HEK293 (cell line): ENCODE measurements around the gene GHRL.
"Not testable (repeated sequence)": the region's sequence is repeated elsewhere in the genome, so short reads cannot be mapped to it uniquely, and the experiment has no call there.

Experiments
- CTCF ChIA-PET: fragments of 350-600 bp; formaldehyde crosslinking; extraction: SDS; loops from one replicate; lab custom pipeline; 2021; ENCODE audit warnings: antibody characterized with exemption; lab: Yijun Ruan, JAX
- POLR2A ChIA-PET: fragments of 300-600 bp; formaldehyde crosslinking; extraction: SDS; loops from one replicate; lab custom pipeline; 2020; ENCODE audit warnings: antibody characterized with exemption, inconsistent platforms; lab: Yijun Ruan, JAX
- H3K27ac ChIP-seq: fragments of 200-500 bp; sonication (Bioruptor generic); 2 replicates; pipeline ENCODE4 v1.5.1; 2014; ENCODE audit warnings: low read depth, low read length, control low read depth, inconsistent platforms; ENCODE audit errors: extremely low read depth
- H3K36me3 ChIP-seq, 2 experiments: fragments of 200-500 bp in 1 of 2; sonication (Bioruptor generic) in 1 of 2; 1 replicate in 1 of 2; 2 replicates in 1 of 2; pipeline ENCODE4 v1.5.1; 2014 to 2017; ENCODE audit warnings: inconsistent platforms in 2 of 2, low read length in 2 of 2; ENCODE audit not compliant: control insufficient read depth in 2 of 2, insufficient read depth in 1 of 2
- H3K4me1 ChIP-seq: fragments of 200-500 bp; sonication (Bioruptor generic); 2 replicates; pipeline ENCODE4 v1.5.1; 2014; ENCODE audit warnings: mild to moderate bottlenecking, low read length, inconsistent platforms; ENCODE audit not compliant: control insufficient read depth, insufficient read depth
- H3K4me3 ChIP-seq: 2 replicates; pipeline ENCODE4 v1.5.1; 2011; ENCODE audit warnings: low read depth, mild to moderate bottlenecking, control low read depth, low read length, moderate library complexity
- H3K9me3 ChIP-seq: fragments of 200-500 bp; sonication (Bioruptor generic); 2 replicates; pipeline ENCODE4 v1.5.1; 2014; ENCODE audit warnings: low read depth, low read length, inconsistent platforms; ENCODE audit not compliant: control insufficient read depth, insufficient read depth
- ELK4 ChIP-seq: IDR thresholded peaks from 2 replicates; pipeline ENCODE4 v1.6.1; 2011; ENCODE audit warnings: mild to moderate bottlenecking, low read depth, low read length, borderline replicate concordance
- GLI4 ChIP-seq: fragments of 450-650 bp; formaldehyde crosslinking; IDR thresholded peaks from 2 replicates; pipeline ENCODE4 v1.5.1; 2016; ENCODE audit warnings: missing biosample characterization, missing genetic modification characterization
- MEIS1 ChIP-seq: sonication (generic); formaldehyde crosslinking; IDR thresholded peaks from 2 replicates; pipeline ENCODE4 v1.8.1; 2022; ENCODE audit warnings: missing genetic modification reagents, mild to moderate bottlenecking, borderline replicate concordance
- PRDM1 ChIP-seq: fragments of 450-650 bp; formaldehyde crosslinking; IDR thresholded peaks from 2 replicates; pipeline ENCODE4; 2016; ENCODE audit warnings: missing biosample characterization, missing genetic modification characterization
- PRDM10 ChIP-seq: fragments of 450-650 bp; formaldehyde crosslinking; IDR thresholded peaks from 2 replicates; pipeline ENCODE4 v1.5.1; 2016; ENCODE audit warnings: missing biosample characterization, missing genetic modification characterization
- SCRT2 ChIP-seq: fragments of 450-650 bp; formaldehyde crosslinking; IDR thresholded peaks from 2 replicates; pipeline ENCODE4 v1.5.1; 2016; ENCODE audit warnings: missing biosample characterization, missing genetic modification characterization
- ZNF133 ChIP-seq: fragments of 450-650 bp; formaldehyde crosslinking; IDR thresholded peaks from 2 replicates; pipeline ENCODE4 v1.5.1; 2016; ENCODE audit warnings: missing biosample characterization, missing genetic modification characterization
- ZNF155 ChIP-seq: fragments of 450-650 bp; formaldehyde crosslinking; IDR thresholded peaks from 2 replicates; pipeline ENCODE4 v1.5.1; 2016; ENCODE audit warnings: missing biosample characterization, missing genetic modification characterization
- ZNF2 ChIP-seq: fragments of 450-650 bp; formaldehyde crosslinking; IDR thresholded peaks from 2 replicates; pipeline ENCODE4 v1.5.1; 2016; ENCODE audit warnings: missing biosample characterization, missing genetic modification characterization
- ZNF214 ChIP-seq: fragments of 450-650 bp; formaldehyde crosslinking; IDR thresholded peaks from 2 replicates; pipeline ENCODE4 v1.5.1; 2017; ENCODE audit warnings: missing biosample characterization, mild to moderate bottlenecking, missing genetic modification characterization, borderline replicate concordance
- ZNF266 ChIP-seq: fragments of 450-650 bp; formaldehyde crosslinking; IDR thresholded peaks from 2 replicates; pipeline ENCODE4 v1.5.1; 2016; ENCODE audit warnings: missing biosample characterization, missing genetic modification characterization, low read depth
- ZNF341 ChIP-seq: fragments of 450-650 bp; formaldehyde crosslinking; IDR thresholded peaks from 2 replicates; pipeline ENCODE4; 2016; ENCODE audit warnings: low read depth, missing biosample characterization, missing genetic modification characterization
- ZNF350 ChIP-seq: fragments of 450-650 bp; formaldehyde crosslinking; IDR thresholded peaks from 2 replicates; pipeline ENCODE4 v1.5.0; 2017; ENCODE audit warnings: missing biosample characterization, mild to moderate bottlenecking, missing genetic modification characterization
- ZNF394 ChIP-seq: fragments of 450-650 bp; formaldehyde crosslinking; IDR thresholded peaks from 2 replicates; pipeline ENCODE4 v1.5.1; 2016; ENCODE audit warnings: missing biosample characterization, missing genetic modification characterization, mild to moderate bottlenecking, moderate library complexity, borderline replicate concordance
- ZNF404 ChIP-seq: fragments of 450-650 bp; formaldehyde crosslinking; IDR thresholded peaks from 2 replicates; pipeline ENCODE4 v1.5.1; 2017; ENCODE audit warnings: missing biosample characterization, missing genetic modification characterization
- ZNF610 ChIP-seq: fragments of 450-650 bp; formaldehyde crosslinking; IDR thresholded peaks from 2 replicates; pipeline ENCODE4 v1.5.1; 2016; ENCODE audit warnings: missing biosample characterization, missing genetic modification characterization, borderline replicate concordance
- ZNF621 ChIP-seq: fragments of 450-650 bp; formaldehyde crosslinking; IDR thresholded peaks from 2 replicates; pipeline ENCODE4 v1.5.1; 2017; ENCODE audit warnings: missing biosample characterization, missing genetic modification characterization
- ZNF639 ChIP-seq: fragments of 450-650 bp; formaldehyde crosslinking; IDR thresholded peaks from 2 replicates; pipeline ENCODE4 v1.5.1; 2016; ENCODE audit warnings: missing biosample characterization, missing genetic modification characterization
- ZNF658 ChIP-seq: fragments of 450-650 bp; formaldehyde crosslinking; IDR thresholded peaks from 2 replicates; pipeline ENCODE4; 2016; ENCODE audit warnings: missing biosample characterization, missing genetic modification characterization
- ZXDB ChIP-seq: fragments of 450-650 bp; formaldehyde crosslinking; IDR thresholded peaks from 2 replicates; pipeline ENCODE4 v1.5.1; 2016; ENCODE audit warnings: missing biosample characterization, missing genetic modification characterization

The GHRL gene

GRCh38 chr3:10272977-10273376 is 19.8 kb downstream of the GHRL start:
- H3K36me3 ChIP-seq, result peaks cover 31 to 71% of the 10 kb centered on the region in 2 experiments
- no peak overlapping the region for H3K27ac ChIP-seq
- TF ChIP-seq GLI4 (tag by site-specific recombination) (no peak), ZNF639 (tag by site-specific recombination) (no peak), ZNF610 (no peak), ZNF155 (tag by site-specific recombination) (no peak), ZNF350 (tag by site-specific recombination) (no peak), MEIS1 (CRISPR knock-in tag) (no peak), ZNF404 (tag by site-specific recombination) (no peak), PRDM10 (tag by site-specific recombination) (no peak), ZNF394 (tag by site-specific recombination) (no peak), ZXDB (tag by site-specific recombination) (no peak), ZNF658 (tag by site-specific recombination) (no peak), PRDM1 (no peak), ZNF214 (tag by site-specific recombination) (no peak), SCRT2 (no peak), ZNF2 (tag by site-specific recombination) (no peak), ZNF133 (tag by site-specific recombination) (no peak), ZNF621 (no peak), ZNF341 (tag by site-specific recombination) (no peak), ZNF266 (tag by site-specific recombination) (no peak), ELK4 (no peak)
- no peaks in the 10 kb centered on the region for H3K9me3 ChIP-seq
- ChIA-PET POLR2A (interaction anchor here (0.7 kb wide), 1 partner anchor 340 kb away, joined by 5 read pairs; no protein-coding TSS in a partner anchor), CTCF (interaction anchor here (0.9 kb wide), 1 partner anchor 9 kb away, joined by 5 read pairs; no protein-coding TSS in a partner anchor)
- H3K4me3 ChIP-seq, result no peak overlapping the region
- H3K4me1 ChIP-seq, result peaks cover 15% of the 10 kb centered on the region

GRCh38 chr3:10272476-10272875 is 20.3 kb downstream of the GHRL start:
- Histone ChIP-seq H3K36me3 (peaks cover 31 to 67% of the 10 kb centered on the region in 2 experiments), H3K4me1 (peaks cover 15% of the 10 kb centered on the region)
- not testable (repeated sequence) for H3K27ac ChIP-seq, H3K4me3 ChIP-seq, H3K9me3 ChIP-seq
- POLR2A ChIA-PET, result interaction anchor here (0.7 kb wide), 1 partner anchor 339 kb away, joined by 5 read pairs; no protein-coding TSS in a partner anchor
- CTCF ChIA-PET, result interaction anchor here (0.9 kb wide), 1 partner anchor 9 kb away, joined by 5 read pairs; no protein-coding TSS in a partner anchor
